Measurements from ENCODE around the gene TAS2R43. TPM values are rescaled to one million over a fixed set of nuclear protein-coding genes. Genes with fewer than 3 reads are reported as not detected.

The TAS2R43 gene
- total and polyA plus RNA-seq, 2 of the 8 experiments (the other 6 are each of a cell fraction or from before 2014, with no cell fraction given) = 0.18 TPM; not detected in 1

DNA sequence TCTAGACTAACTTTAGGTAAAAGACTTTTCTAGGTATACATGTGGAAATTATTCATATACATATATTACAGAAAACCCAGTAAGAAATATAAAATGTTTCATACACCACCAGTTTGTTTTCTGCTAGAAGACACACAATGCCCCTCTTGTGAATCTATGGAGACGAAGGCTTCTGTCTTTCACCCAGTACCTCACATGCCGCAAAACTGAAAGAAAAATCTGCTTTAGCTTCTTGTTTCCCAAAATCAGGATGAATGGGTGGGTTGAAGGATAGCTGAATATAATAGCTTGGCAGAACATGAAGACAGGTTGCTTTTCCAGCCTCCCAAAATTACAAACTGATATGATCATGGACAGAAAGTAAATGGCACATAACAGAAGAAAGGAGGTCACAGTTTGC is 41.0 kb upstream of the TAS2R43 start:
- ChIA-PET CTCF (ENCODE audit: partially characterized antibody) (no interaction called here), POLR2A (ENCODE audit: partially characterized antibody) (no interaction called here)
- Histone ChIP-seq H3K79me2 (ENCODE audit: control insufficient read depth in 1 of 2, insufficient read depth in 2 of 2, low read length in 2 of 2) (peaks cover 5 to 80% of the 10 kb centered on the region in 2 experiments; a peak in 3 of 4 replicates), H3K14ac (ENCODE audit: insufficient read length) (no peak overlapping the region), H3K4ac (replicated peaks; ENCODE audit: insufficient read length, low read depth, low read length) (no peak overlapping the region), H4K5ac (ENCODE audit: insufficient read length, low read depth, low read length) (no peak overlapping the region), H3K27ac (ENCODE audit: low read depth, low read length) (no peak overlapping the region), H3K18ac (ENCODE audit: extremely low read depth, low read length) (no peak overlapping the region), H3K23me2 (ENCODE audit: low read depth, low read length) (no peaks in the 10 kb centered on the region), H3K36me3 (ENCODE audit: control insufficient read depth in 2 of 4, insufficient read depth in 4 of 4, low read length in 3 of 4) (no peaks in the 10 kb centered on the region), H3K9me3 (ENCODE audit: insufficient read depth in 2 of 2, low read depth in 1 of 2, low read length in 1 of 2) (no peaks in the 10 kb centered on the region), H2BK20ac (ENCODE audit: low read length) (no peak overlapping the region), H3K4me2 (ENCODE audit: insufficient read depth in 1 of 2, low read depth in 2 of 2, low read length in 2 of 2) (no peak overlapping the region), H3K79me1 (ENCODE audit: low read depth, low read length) (peaks cover 5% of the 10 kb centered on the region), H3K56ac (replicated peaks; ENCODE audit: insufficient read length, low read depth, low read length) (no peak overlapping the region), H3K23ac (ENCODE audit: insufficient read length) (no peak overlapping the region), H2AK5ac (ENCODE audit: low read depth, low read length) (no peak overlapping the region), H2BK120ac (replicated peaks; ENCODE audit: low read depth, low read length) (no peak overlapping the region), H3K4me1 (replicated peaks in 1 of 4; ENCODE audit: control insufficient read depth in 3 of 4, insufficient read depth in 4 of 4, low read length in 3 of 4) (no peaks in the 10 kb centered on the region), H2BK15ac (ENCODE audit: low read length) (no peak overlapping the region), H3K27me3 (replicated peaks in 1 of 4; ENCODE audit: control insufficient read depth in 3 of 4, extremely low read depth in 1 of 4, insufficient read depth in 3 of 4, low read length in 3 of 4) (no peaks in the 10 kb centered on the region), H2BK12ac (ENCODE audit: low read depth, low read length) (no peak overlapping the region), H4K8ac (ENCODE audit: extremely low read depth, insufficient read depth, low read length) (no peak overlapping the region), H3K4me3 (ENCODE audit: extremely low read depth in 1 of 4, insufficient read depth in 2 of 4, low read depth in 3 of 4, low read length in 4 of 4) (no peak overlapping the region), H3K9ac (replicated peaks in 1 of 4; ENCODE audit: extremely low read depth in 1 of 4, low read depth in 3 of 4, low read length in 3 of 4) (no peak overlapping the region), H2AFZ (ENCODE audit: low read length) (no peak overlapping the region), H4K20me1 (replicated peaks in 1 of 2; ENCODE audit: control insufficient read depth in 1 of 2, insufficient read depth in 2 of 2, low read length in 2 of 2) (no peaks in the 10 kb centered on the region), H4K91ac (replicated peaks; ENCODE audit: insufficient read length, low read length) (no peak overlapping the region), H2BK5ac (ENCODE audit: low read depth, low read length) (no peak overlapping the region)
- WGBS, 2 experiments (ENCODE audit: extremely low coverage in 1 of 2, insufficient coverage in 1 of 2, insufficient read length in 1 of 2, insufficient replicate concordance in 2 of 2, low coverage in 1 of 2, low lambda C conversion rate in 2 of 2, missing lambda C conversion rate in 1 of 2) = 81% methylated on average over 2 of the region's 2 CpGs; no CpG with 5 or more reads in 1 of the 2 experiments
- FAIRE-seq (no peak), DNase-seq (ENCODE audit: low read depth in 1 of 2, low spot score in 2 of 2) (no peak)
- no peak for TF ChIP-seq SP2 (IDR thresholded peaks at IDR 0.05; ENCODE audit: low read length)
- no peak for TF ChIP-seq NANOG (IDR thresholded peaks at IDR 0.05; ENCODE audit: insufficient read depth, low read depth, low read length, poor library complexity, severe bottlenecking)
- no peak for TF ChIP-seq GABPA (IDR thresholded peaks at IDR 0.05; ENCODE audit: borderline replicate concordance, insufficient read depth, low read length)
- no peak for TF ChIP-seq JUND (IDR thresholded peaks at IDR 0.05; ENCODE audit: low read length)
- no peak for TF ChIP-seq TAF7 (optimal IDR thresholded peaks at IDR 0.05; ENCODE audit: borderline replicate concordance, low read depth, low read length)
- TF ChIP-seq, protein P1, sequence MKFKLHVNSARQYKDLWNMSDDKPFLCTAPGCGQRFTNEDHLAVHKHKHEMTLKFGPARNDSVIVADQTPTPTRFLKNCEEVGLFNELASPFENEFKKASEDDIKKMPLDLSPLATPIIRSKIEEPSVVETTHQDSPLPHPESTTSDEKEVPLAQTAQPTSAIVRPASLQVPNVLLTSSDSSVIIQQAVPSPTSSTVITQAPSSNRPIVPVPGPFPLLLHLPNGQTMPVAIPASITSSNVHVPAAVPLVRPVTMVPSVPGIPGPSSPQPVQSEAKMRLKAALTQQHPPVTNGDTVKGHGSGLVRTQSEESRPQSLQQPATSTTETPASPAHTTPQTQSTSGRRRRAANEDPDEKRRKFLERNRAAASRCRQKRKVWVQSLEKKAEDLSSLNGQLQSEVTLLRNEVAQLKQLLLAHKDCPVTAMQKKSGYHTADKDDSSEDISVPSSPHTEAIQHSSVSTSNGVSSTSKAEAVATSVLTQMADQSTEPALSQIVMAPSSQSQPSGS (IDR thresholded peaks at IDR 0.05; ENCODE audit: low read length) = no peak
- TF ChIP-seq SIRT6 (IDR thresholded peaks at IDR 0.05; ENCODE audit: low read length) = no peak
- TF ChIP-seq EZH2 (IDR thresholded peaks at IDR 0.05; ENCODE audit: low read depth, low read length, severe bottlenecking) = no peak
- TF ChIP-seq TEAD4 (IDR thresholded peaks at IDR 0.05; ENCODE audit: low read depth, low read length) = no peak
- TF ChIP-seq TAF1 (IDR thresholded peaks at IDR 0.05; ENCODE audit: low read depth, low read length) = no peak
- TF ChIP-seq NRF1 (IDR thresholded peaks at IDR 0.05; ENCODE audit: low read depth, low read length) = no peak
- no peak for TF ChIP-seq BCL11A (IDR thresholded peaks at IDR 0.05; ENCODE audit: low read depth in 2 of 2, low read length in 2 of 2)
- no peak for TF ChIP-seq SIN3A (conservative IDR thresholded peaks at IDR 0.05 in 1 of 2, IDR thresholded peaks at IDR 0.05 in 1 of 2; ENCODE audit: low read depth in 1 of 2, low read length in 2 of 2)

Data from H1 (cell line).